CD14-positive monocyte (primary cell): ENCODE results near the gene NDRG3. TPM values are rescaled to one million over a fixed set of nuclear protein-coding genes. Genes with fewer than 3 reads are reported as not detected.
A peak's percentile ranks its signal among the peaks of the same experiment; 100 is the strongest.

ENCODE experiments used
- DNase-seq, 3 donors: peaks; one replicate each; pipeline ENCODE4 v3.0.0-alpha.2; 2011 to 2022
- H2AFZ ChIP-seq: 2 replicates; pipeline ENCODE4 v1.6.0; 2012; ENCODE audit warnings: mild to moderate bottlenecking, low read depth, low read length, inconsistent platforms; ENCODE audit not compliant: insufficient read depth, poor library complexity, severe bottlenecking
- H3K27ac ChIP-seq, 2 donors: 1 replicate in 1 of 2; 2 replicates in 1 of 2; pipeline ENCODE4 v1.5.1; 2012 to 2013; ENCODE audit warnings: low read length in 2 of 2, control low read depth in 1 of 2, inconsistent platforms in 1 of 2, low read depth in 1 of 2, mild to moderate bottlenecking in 1 of 2
- H3K27me3 ChIP-seq, 2 donors: one replicate each; pipeline versions ENCODE4 v1.6.0 to v1.6.1; 2011 to 2013; ENCODE audit warnings: low read length in 2 of 2; ENCODE audit not compliant: control insufficient read depth in 2 of 2, insufficient read depth in 2 of 2
- H3K36me3 ChIP-seq, 2 donors: replicated peaks in 1 of 2; 1 replicate in 1 of 2; 2 replicates in 1 of 2; pipeline versions ENCODE4 v1.5.1 to v1.6.1; 2012 to 2013; ENCODE audit warnings: low read length in 2 of 2, control low read depth in 1 of 2, inconsistent platforms in 1 of 2, mild to moderate bottlenecking in 1 of 2; ENCODE audit not compliant: insufficient read depth in 2 of 2, control insufficient read depth in 1 of 2
- H3K4me1 ChIP-seq, 2 donors: 1 replicate in 1 of 2; 2 replicates in 1 of 2; pipeline versions ENCODE4 v1.5.1 to v1.6.1; 2012 to 2013; ENCODE audit warnings: low read length in 2 of 2, control low read depth in 1 of 2, inconsistent platforms in 1 of 2, mild to moderate bottlenecking in 1 of 2, moderate library complexity in 1 of 2; ENCODE audit not compliant: insufficient read depth in 2 of 2, control insufficient read depth in 1 of 2
- H3K4me2 ChIP-seq: replicated peaks from 2 replicates; pipeline ENCODE3; 2012; ENCODE audit warnings: low read length, moderate library complexity, mild to moderate bottlenecking; ENCODE audit not compliant: poor library complexity, severe bottlenecking; ENCODE audit errors: extremely low read depth
- H3K4me3 ChIP-seq, 3 experiments: fragments of 200-600 bp in 1 of 3; sonication (generic) in 1 of 3; replicated peaks in 1 of 3; 1 replicate in 2 of 3; 2 replicates in 1 of 3; pipeline ENCODE4 v1.5.1; 2011 to 2013; ENCODE audit warnings: low read length in 3 of 3, mild to moderate bottlenecking in 3 of 3, control low read depth in 2 of 3, low read depth in 2 of 3, inconsistent platforms in 1 of 3, moderate library complexity in 1 of 3
- H3K79me2 ChIP-seq: 2 replicates; pipeline ENCODE4 v1.6.0; 2012; ENCODE audit warnings: mild to moderate bottlenecking, control low read depth, inconsistent platforms, low read length, moderate library complexity; ENCODE audit not compliant: insufficient read depth
- H3K9ac ChIP-seq: 2 replicates; pipeline ENCODE4 v1.6.0; 2017; ENCODE audit warnings: low read length, mild to moderate bottlenecking; ENCODE audit not compliant: insufficient read depth, poor library complexity, severe bottlenecking
- H3K9me3 ChIP-seq, 2 donors: replicated peaks in 1 of 2; 1 replicate in 1 of 2; 2 replicates in 1 of 2; pipeline versions ENCODE4 v1.5.1 to v1.6.1; 2012 to 2013; ENCODE audit warnings: low read length in 2 of 2, control low read depth in 1 of 2; ENCODE audit not compliant: control insufficient read depth in 1 of 2, insufficient read depth in 1 of 2
- H4K20me1 ChIP-seq: 2 replicates; pipeline ENCODE4 v1.6.0; 2012; ENCODE audit warnings: mild to moderate bottlenecking, low read length, control low read depth, moderate library complexity; ENCODE audit not compliant: insufficient read depth
- H3K27ac Mint-ChIP-seq, 7 donors: one replicate each; pipeline ENCODE4 v1.8.0; 2020; ENCODE audit warnings: mild to moderate bottlenecking in 7 of 7, mixed read lengths in 7 of 7, moderate library complexity in 6 of 7, inconsistent platforms in 2 of 7
- H3K27me3 Mint-ChIP-seq, 3 donors: one replicate each; pipeline ENCODE4 v1.8.0; 2021 to 2022; ENCODE audit warnings: low read depth in 3 of 3, mild to moderate bottlenecking in 3 of 3, mixed read lengths in 3 of 3, moderate library complexity in 3 of 3, inconsistent platforms in 1 of 3
- H3K36me3 Mint-ChIP-seq, 2 donors: one replicate each; pipeline ENCODE4 v1.8.0; 2020; ENCODE audit warnings: mixed read lengths in 2 of 2, inconsistent platforms in 1 of 2, mild to moderate bottlenecking in 1 of 2
- H3K4me1 Mint-ChIP-seq: one replicate; pipeline ENCODE4 v1.8.0; 2020; ENCODE audit warnings: mild to moderate bottlenecking, mixed read lengths
- H3K4me3 Mint-ChIP-seq, 2 donors: one replicate each; pipeline ENCODE4 v1.8.0; 2020; ENCODE audit warnings: mild to moderate bottlenecking in 2 of 2, mixed read lengths in 2 of 2, moderate library complexity in 1 of 2
- H3K9me3 Mint-ChIP-seq, 7 donors: one replicate each; pipeline ENCODE4 v1.8.0; 2020 to 2022; ENCODE audit warnings: mixed read lengths in 7 of 7, mild to moderate bottlenecking in 6 of 7, moderate library complexity in 6 of 7, inconsistent platforms in 2 of 7
- CTCF ChIP-seq: fragments of 200-600 bp; IDR thresholded peaks from one replicate; pipeline ENCODE4 v1.8.0; 2022; ENCODE audit warnings: antibody characterized with exemption, mild to moderate bottlenecking
- WGBS: methylation state at CpG from one replicate; pipeline ENCODE4 v1.1.5; 2013; ENCODE audit warnings: missing lambda C conversion rate; ENCODE audit not compliant: insufficient coverage; 5-methylcytosine and 5-hydroxymethylcytosine counted together
- intact Hi-C, 2 donors: fragments of 100-400 bp; cut with micrococcal nuclease; formaldehyde crosslinking; loops; one replicate each; pipeline versions ENCODE4 v1.15.0 to v1.15.1; 2023
- polyA plus RNA-seq, 3 donors: library from polyadenylated mRNA; depleted of rRNA in 1 of 3; unstranded in 2 of 3; stranded (reverse) in 1 of 3; fragments of 300-500 nt in 2 of 3; fragments of >200 nt in 1 of 3; fragmentation: Illumina TruSeq in 2 of 3; gene quantifications; 1 replicate in 2 of 3; 2 replicates in 1 of 3; pipeline ENCODE4 v1.2.3, GENCODE V29; 2012 to 2021

The NDRG3 gene
- polyA plus RNA-seq, 3 donors, result 16.0 to 23.2 (median 21.7) TPM

DNA sequence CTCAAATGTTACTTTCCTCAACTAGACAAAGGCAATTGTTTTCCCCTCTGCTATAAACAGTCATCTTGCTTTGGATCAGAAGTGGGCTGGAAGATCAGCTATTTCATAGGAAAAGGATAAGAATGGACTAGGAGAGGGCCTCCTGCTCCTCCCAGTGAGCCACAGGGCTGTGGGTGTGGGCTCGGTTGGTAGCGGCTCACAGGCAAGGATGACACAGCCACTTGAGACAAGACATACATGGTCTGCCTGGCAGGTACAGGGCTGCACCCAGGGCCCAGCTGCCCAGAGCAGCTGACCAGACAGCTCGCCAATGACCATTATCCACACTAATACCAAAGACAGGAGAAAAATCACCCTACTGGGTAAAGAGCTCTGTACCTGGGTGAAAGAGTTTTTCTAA lies 90.9 kb downstream of the NDRG3 start:
- H3K9ac ChIP-seq, result no peak overlapping the region

DNA sequence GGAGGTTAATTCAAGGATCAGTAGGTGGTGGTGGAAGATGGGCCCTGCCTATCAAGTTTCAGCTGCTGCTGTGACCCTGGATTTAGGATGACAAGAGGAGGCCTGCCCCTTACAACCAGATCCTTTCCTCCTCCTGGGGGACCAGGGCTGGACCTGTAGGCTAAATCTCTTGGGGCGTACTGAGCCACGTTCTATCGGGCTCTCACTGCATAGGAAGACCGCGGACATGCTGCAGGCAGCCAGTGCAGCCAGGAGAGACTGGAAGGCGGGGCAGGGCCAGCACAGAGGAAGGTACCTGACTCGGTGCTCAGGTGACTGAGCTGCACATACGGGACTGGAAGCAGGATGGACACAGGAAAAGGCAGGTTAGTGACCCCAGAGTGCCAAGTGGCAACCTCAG lies 91.4 kb downstream of the NDRG3 start:
- no peak for DNase-seq
- Mint-ChIP-seq H3K9me3 (peaks cover 0 to 2% (median 0%) of the 10 kb centered on the region in 7 donors), H3K27me3 (peaks cover 0 to 1% (median 0%) of the 10 kb centered on the region in 3 donors), H3K27ac (peak overlapping the region in 1 of 7 donors; percentile 7), H3K4me1 (peaks cover 8% of the 10 kb centered on the region), H3K36me3 (peaks cover 31 to 48% of the 10 kb centered on the region in 2 donors), H3K4me3 (no peak overlapping the region)
- intact Hi-C loops, result no loop called here
- 99% methylated on average over 8 of the region's 8 CpGs for WGBS
- no peaks in the 10 kb centered on the region for H3K27me3 ChIP-seq
- TF ChIP-seq CTCF, result no peak
- peaks cover 5 to 8% of the 10 kb centered on the region in 2 donors for H3K4me1 ChIP-seq
- no peak overlapping the region for H3K27ac ChIP-seq
- no peak overlapping the region for H3K4me3 ChIP-seq
- no peaks in the 10 kb centered on the region for H4K20me1 ChIP-seq
- H3K9me3 ChIP-seq, result no peaks in the 10 kb centered on the region
- H3K9ac ChIP-seq, result no peak overlapping the region
- no peaks in the 10 kb centered on the region for H3K79me2 ChIP-seq
- no peak overlapping the region for H2AFZ ChIP-seq
- no peak overlapping the region for H3K4me2 ChIP-seq
- peaks cover 0 to 31% of the 10 kb centered on the region in 2 donors for H3K36me3 ChIP-seq

More for the DNA sequence above, 90.9 kb downstream of the NDRG3 start:
- intact Hi-C loops, result no loop called here
- Histone ChIP-seq H3K4me3 (no peak overlapping the region), H3K27ac (no peak overlapping the region), H3K4me2 (no peak overlapping the region), H3K9me3 (no peaks in the 10 kb centered on the region), H3K79me2 (no peaks in the 10 kb centered on the region), H2AFZ (no peak overlapping the region), H3K36me3 (peaks cover 0 to 31% of the 10 kb centered on the region in 2 donors), H4K20me1 (no peaks in the 10 kb centered on the region), H3K4me1 (peaks cover 5 to 8% of the 10 kb centered on the region in 2 donors), H3K27me3 (no peaks in the 10 kb centered on the region)
- Mint-ChIP-seq H3K36me3 (peaks cover 31 to 49% of the 10 kb centered on the region in 2 donors), H3K4me3 (no peak overlapping the region), H3K27me3 (no peaks in the 10 kb centered on the region), H3K27ac (no peak overlapping the region), H3K4me1 (peaks cover 8% of the 10 kb centered on the region), H3K9me3 (peaks cover 0 to 2% (median 0%) of the 10 kb centered on the region in 7 donors)
- TF ChIP-seq CTCF, result no peak
- no peak for DNase-seq
- WGBS, result 95% methylated on average over 2 of the region's 3 CpGs
